Activated naive CD8-positive, alpha-beta T cell treated with anti-CD3 and anti-CD28 coated beads, Interleukin-2, amount 10 ng/mL, durations not matched to agents 7 days and 5 days (primary cell): ENCODE results near the gene ENTREP3. TPM values are rescaled to one million over a fixed set of nuclear protein-coding genes. Genes with fewer than 3 reads are reported as not detected.

Source experiments
- ATAC-seq: fragments of 150-1000 bp; cut with Tn5 transposase; one replicate; pipeline ENCODE4 v1.10.0; 2021; ENCODE audit warnings: low read depth, moderate library complexity
- POLR2A ChIA-PET: fragments of 350-600 bp; sonication (Branson Sonifier 250); formaldehyde crosslinking; loops from one replicate; lab custom pipeline; 2021; ENCODE audit warnings: antibody characterized with exemption; lab: Charles Lee
- DNase-seq: peaks from one replicate; pipeline ENCODE4 v3.0.0; 2021
- H3K27ac Mint-ChIP-seq: one replicate; pipeline ENCODE4 v1.8.0; 2022; ENCODE audit warnings: mild to moderate bottlenecking, mixed read lengths
- H3K27me3 Mint-ChIP-seq: one replicate; pipeline ENCODE4 v1.8.0; 2022; ENCODE audit warnings: mild to moderate bottlenecking, moderate library complexity, mixed read lengths
- H3K36me3 Mint-ChIP-seq: one replicate; pipeline ENCODE4 v1.8.0; 2021; ENCODE audit warnings: mild to moderate bottlenecking, mixed read lengths
- H3K4me1 Mint-ChIP-seq: one replicate; pipeline ENCODE4 v1.8.0; 2021; ENCODE audit warnings: mixed read lengths
- H3K4me3 Mint-ChIP-seq: one replicate; pipeline ENCODE4 v1.8.0; 2022; ENCODE audit warnings: mild to moderate bottlenecking, moderate library complexity, mixed read lengths
- H3K9me3 Mint-ChIP-seq: one replicate; pipeline ENCODE4 v1.8.0; 2021; ENCODE audit warnings: mixed read lengths
- total RNA-seq, 2 experiments: library from RNA; stranded (reverse); gene quantifications; one replicate each; pipeline ENCODE4 v1.2.3, GENCODE V29; 2021

The ENTREP3 gene, protein sequence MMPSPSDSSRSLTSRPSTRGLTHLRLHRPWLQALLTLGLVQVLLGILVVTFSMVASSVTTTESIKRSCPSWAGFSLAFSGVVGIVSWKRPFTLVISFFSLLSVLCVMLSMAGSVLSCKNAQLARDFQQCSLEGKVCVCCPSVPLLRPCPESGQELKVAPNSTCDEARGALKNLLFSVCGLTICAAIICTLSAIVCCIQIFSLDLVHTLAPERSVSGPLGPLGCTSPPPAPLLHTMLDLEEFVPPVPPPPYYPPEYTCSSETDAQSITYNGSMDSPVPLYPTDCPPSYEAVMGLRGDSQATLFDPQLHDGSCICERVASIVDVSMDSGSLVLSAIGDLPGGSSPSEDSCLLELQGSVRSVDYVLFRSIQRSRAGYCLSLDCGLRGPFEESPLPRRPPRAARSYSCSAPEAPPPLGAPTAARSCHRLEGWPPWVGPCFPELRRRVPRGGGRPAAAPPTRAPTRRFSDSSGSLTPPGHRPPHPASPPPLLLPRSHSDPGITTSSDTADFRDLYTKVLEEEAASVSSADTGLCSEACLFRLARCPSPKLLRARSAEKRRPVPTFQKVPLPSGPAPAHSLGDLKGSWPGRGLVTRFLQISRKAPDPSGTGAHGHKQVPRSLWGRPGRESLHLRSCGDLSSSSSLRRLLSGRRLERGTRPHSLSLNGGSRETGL
- 10 to 100 TPM; 26.0 to 29.4 TPM for total RNA-seq

DNA sequence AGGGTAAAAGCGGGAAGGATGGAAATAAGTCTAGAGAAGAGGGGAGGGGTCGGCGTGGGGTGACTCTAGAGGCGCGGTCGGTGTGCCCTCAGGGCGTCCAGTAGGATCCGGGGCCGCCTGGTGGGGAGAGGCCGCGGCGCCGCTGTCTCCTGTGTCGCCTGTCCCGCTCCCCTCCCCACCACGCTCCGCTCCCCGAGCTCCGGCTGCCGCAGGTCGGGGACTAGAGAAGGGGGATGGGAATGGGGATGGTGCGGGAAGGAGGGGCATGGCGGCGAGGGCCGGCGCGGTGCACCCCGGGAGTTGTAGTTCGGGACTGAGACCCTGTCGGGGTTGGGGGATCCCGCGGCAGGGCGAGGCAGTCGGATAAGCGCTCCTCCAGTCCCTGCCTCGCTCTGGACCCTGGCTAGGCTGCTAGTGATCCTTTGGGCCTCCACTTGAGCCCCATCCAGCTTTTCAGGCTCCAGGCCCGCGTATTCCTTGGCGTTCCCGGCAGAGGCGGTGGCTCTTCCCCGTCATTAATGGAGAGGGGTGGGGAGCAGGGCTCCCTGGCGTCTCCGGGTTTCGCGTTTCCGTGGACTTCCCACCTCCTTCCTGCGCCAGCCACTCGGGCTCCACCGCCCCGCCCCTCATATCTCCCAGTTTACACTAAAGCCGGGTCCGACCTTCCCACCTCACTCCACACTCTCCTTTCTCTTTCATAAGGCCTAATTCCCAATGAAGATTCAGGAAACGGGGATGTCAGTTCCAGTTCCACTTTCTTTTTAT is at the start of gene ENTREP3:
Gene ENTREP3 (minus strand): TSS at position 241 of the 765 bp plus-strand sequence. CDS start 606 bp downstream, outside the sequence.
- H3K4me3 Mint-ChIP-seq: peak within 1 kb of the TSS; percentile 80
- peak within 1 kb of the TSS; percentile 73 for H3K27ac Mint-ChIP-seq
- POLR2A ChIA-PET: interaction anchor here (0.6 to 1.5 kb wide), 7 partner anchors 8 to 68 kb away, joined by 3 to 8 read pairs (median 4); partner anchors contain the start of genes CLK2 and RUSC1
- H3K9me3 Mint-ChIP-seq: no peaks in the 10 kb centered on the region
- ATAC-seq: peak; percentile 60
- H3K27me3 Mint-ChIP-seq: no peaks in the 10 kb centered on the region
- H3K36me3 Mint-ChIP-seq: peaks cover 4% of the 10 kb centered on the region
- peaks cover 18% of the 10 kb centered on the region for H3K4me1 Mint-ChIP-seq
- DNase-seq: peak; percentile 81

DNA sequence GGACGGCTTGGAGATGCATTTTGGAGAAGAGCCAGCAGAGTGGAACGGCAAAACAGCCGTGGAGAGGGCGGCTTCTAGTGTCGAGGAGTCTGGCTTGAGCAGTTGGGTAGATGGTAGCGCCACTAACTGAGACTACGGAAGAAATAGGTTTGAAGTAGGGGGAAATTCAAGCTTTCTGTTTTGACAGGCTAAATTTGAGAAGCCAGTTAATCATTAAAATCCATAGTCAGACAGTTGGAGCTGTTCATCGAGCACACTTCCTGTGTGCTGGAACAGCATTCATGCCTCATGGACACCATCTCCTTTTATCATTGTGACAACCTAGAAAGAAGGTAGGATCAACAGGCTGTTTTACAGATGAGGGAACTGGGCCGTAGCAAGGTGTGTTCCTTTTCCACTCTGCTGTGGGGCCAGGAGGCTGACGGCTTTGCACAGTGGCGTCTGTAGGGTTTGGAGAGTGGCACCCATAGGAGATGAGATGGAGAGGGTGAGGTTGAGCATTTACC is 49.3 kb upstream of the ENTREP3 start:
- Mint-ChIP-seq H3K27ac (no peak overlapping the region), H3K27me3 (peaks cover 2% of the 10 kb centered on the region), H3K36me3 (no peaks in the 10 kb centered on the region), H3K4me3 (no peak overlapping the region), H3K4me1 (peaks cover 1% of the 10 kb centered on the region), H3K9me3 (no peaks in the 10 kb centered on the region)
- POLR2A ChIA-PET: no interaction called here
- DNase-seq (no peak), ATAC-seq (no peak)

DNA sequence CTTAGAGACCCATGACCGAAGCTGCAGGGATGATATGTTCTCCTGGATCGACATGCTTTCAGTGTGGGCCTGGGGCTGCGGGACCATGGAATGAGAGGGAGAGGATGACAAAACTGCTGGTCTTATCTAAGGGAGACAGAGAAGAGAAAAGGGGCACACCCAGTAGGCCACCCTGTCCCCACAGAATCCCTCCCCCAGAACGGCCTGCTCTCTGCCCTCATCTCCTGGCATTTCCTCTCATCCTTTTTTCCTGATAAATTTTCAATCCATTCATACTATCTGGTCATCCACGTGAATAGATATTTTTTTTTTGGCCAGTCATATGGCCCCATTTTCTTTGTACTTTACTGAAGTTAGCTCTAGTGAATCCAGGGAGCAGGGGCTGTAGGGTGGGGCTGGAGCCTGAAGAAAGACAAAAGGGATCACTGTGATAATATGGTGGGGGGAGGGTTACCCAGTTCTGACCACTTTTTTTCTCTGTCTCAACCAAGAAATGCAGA is 46.1 kb upstream of the ENTREP3 start, which contains the start of gene PKLR:
Gene PKLR (minus strand): TSS at position 97 of the 500 bp plus-strand sequence. CDS start 43 bp downstream, at position 54.
- peaks cover 4% of the 10 kb centered on the region for H3K4me1 Mint-ChIP-seq
- H3K27me3 Mint-ChIP-seq: peaks cover 12% of the 10 kb centered on the region
- ATAC-seq (no peak), DNase-seq (no peak)
- H3K9me3 Mint-ChIP-seq: no peaks in the 10 kb centered on the region
- H3K4me3 Mint-ChIP-seq: no peak within 1 kb of the TSS
- no peaks in the 10 kb centered on the region for H3K36me3 Mint-ChIP-seq
- POLR2A ChIA-PET: no interaction called here
- no peak within 1 kb of the TSS for H3K27ac Mint-ChIP-seq

- Mint-ChIP-seq H3K27ac (no peak overlapping the region), H3K4me3 (no peak overlapping the region), H3K27me3 (peaks cover 19% of the 10 kb centered on the region), H3K4me1 (peaks cover 3% of the 10 kb centered on the region), H3K9me3 (no peaks in the 10 kb centered on the region), H3K36me3 (no peaks in the 10 kb centered on the region)
- ATAC-seq: no peak
- POLR2A ChIA-PET: no interaction called here
- no peak for DNase-seq
Observed at GRCh38 chr1:155300553-155301329, 45.5 kb upstream of the ENTREP3 start.

- no peaks in the 10 kb centered on the region for H3K9me3 Mint-ChIP-seq
- H3K36me3 Mint-ChIP-seq: no peaks in the 10 kb centered on the region
- no peak overlapping the region for H3K27ac Mint-ChIP-seq
- H3K4me1 Mint-ChIP-seq: peaks cover 5% of the 10 kb centered on the region
- H3K4me3 Mint-ChIP-seq: no peak overlapping the region
- no peak for ATAC-seq
- peaks cover 22% of the 10 kb centered on the region for H3K27me3 Mint-ChIP-seq
- DNase-seq: no peak
- POLR2A ChIA-PET: no interaction called here
Observed at GRCh38 chr1:155300024-155300423, 44.7 kb upstream of the ENTREP3 start.

DNA sequence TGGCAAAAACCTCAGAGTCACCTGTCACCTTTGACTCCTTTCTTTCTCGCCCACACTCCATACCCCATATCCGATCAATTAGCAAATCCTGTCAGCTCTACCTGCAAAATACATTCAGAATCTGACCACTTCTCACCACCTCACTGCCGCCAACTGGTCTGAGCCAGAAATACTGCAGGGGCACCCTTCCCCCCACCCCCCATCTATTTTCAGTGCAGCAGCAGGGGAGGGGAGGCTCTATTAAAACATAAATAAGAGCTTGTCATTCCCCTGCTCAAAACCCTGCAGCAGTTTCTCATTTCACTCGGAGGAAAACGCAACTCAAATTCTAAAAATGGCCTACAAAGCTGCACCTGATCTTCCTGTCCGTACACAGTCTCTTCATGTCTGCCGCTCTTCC is 42.1 kb upstream of the ENTREP3 start:
- POLR2A ChIA-PET: interaction anchor here (0.5 kb wide), 1 partner anchor 429 kb away, joined by 4 read pairs; no protein-coding TSS in a partner anchor
- no peak for DNase-seq
- Mint-ChIP-seq H3K27me3 (peaks cover 46% of the 10 kb centered on the region), H3K4me3 (no peak overlapping the region), H3K27ac (no peak overlapping the region), H3K4me1 (peaks cover 12% of the 10 kb centered on the region), H3K9me3 (no peaks in the 10 kb centered on the region), H3K36me3 (peaks cover 2% of the 10 kb centered on the region)
- ATAC-seq: no peak

DNA sequence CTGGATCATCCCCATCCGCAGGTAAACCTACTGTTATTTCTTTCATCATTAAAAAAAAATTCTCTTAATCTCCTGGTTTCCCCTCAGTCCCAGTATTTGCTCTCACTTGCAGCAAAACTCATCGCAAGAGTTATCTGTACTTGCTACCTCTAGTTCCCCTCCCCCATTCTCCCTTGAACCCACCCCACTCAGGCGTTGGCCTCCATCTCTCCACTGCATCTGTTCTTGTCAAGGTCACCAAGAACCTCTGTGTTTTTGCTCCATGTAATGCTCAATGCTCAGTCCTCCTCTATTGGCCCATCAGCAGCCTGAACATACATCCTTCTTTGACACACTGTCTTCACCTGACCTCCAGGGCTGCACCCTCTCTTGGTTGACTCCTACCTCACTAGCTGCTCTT is 41.4 kb upstream of the ENTREP3 start:
- Mint-ChIP-seq H3K4me1 (peaks cover 12% of the 10 kb centered on the region), H3K4me3 (no peak overlapping the region), H3K27me3 (peaks cover 51% of the 10 kb centered on the region), H3K9me3 (no peaks in the 10 kb centered on the region), H3K27ac (no peak overlapping the region), H3K36me3 (peaks cover 2% of the 10 kb centered on the region)
- POLR2A ChIA-PET: no interaction called here
- no peak for ATAC-seq
- no peak for DNase-seq

GRCh38 chr1:155295942-155296267 is 40.6 kb upstream of the ENTREP3 start:
- peak overlapping the region; percentile 46 for H3K27ac Mint-ChIP-seq
- H3K4me1 Mint-ChIP-seq: peaks cover 12% of the 10 kb centered on the region
- H3K36me3 Mint-ChIP-seq: peaks cover 2% of the 10 kb centered on the region
- peaks cover 51% of the 10 kb centered on the region for H3K27me3 Mint-ChIP-seq
- no peaks in the 10 kb centered on the region for H3K9me3 Mint-ChIP-seq
- ATAC-seq (no peak), DNase-seq (no peak)
- H3K4me3 Mint-ChIP-seq: no peak overlapping the region
- POLR2A ChIA-PET: no interaction called here

DNA sequence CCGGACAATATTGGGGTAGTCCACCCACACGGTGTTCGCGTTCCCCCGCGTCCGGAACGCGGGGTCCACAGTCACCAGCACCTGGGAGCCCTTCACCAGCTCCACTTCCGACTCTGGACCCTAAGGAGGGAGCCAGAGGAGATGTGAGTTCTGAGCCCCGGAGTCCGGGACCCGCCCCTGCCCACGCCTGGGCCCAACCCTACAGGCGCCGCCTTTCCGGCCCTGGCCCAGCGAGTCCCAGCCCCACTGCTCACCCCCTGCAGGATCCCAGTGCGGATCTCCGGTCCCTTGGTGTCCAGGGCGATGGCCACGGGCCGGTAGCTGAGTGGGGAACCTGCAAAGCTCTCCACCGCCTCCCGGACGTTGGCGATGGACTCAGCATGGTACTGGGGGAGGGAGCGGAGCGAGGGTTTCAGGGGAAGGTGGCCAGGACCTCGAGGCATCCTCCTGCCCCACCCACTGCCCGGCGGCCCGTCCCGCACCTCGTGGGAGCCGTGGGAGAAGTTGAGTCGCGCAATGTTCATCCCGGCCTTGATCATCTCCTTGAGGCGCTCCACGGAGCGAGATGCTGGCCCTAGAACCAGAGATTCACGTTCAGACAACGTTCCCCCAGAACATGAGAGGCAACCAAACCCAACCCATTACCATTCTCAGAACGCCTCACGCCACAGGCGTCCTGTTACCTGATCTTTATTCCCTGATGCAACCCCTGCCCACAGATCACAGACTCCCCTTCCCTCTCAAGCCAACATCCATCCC is 40.1 kb upstream of the ENTREP3 start:
- H3K36me3 Mint-ChIP-seq: peaks cover 2% of the 10 kb centered on the region

DNA sequence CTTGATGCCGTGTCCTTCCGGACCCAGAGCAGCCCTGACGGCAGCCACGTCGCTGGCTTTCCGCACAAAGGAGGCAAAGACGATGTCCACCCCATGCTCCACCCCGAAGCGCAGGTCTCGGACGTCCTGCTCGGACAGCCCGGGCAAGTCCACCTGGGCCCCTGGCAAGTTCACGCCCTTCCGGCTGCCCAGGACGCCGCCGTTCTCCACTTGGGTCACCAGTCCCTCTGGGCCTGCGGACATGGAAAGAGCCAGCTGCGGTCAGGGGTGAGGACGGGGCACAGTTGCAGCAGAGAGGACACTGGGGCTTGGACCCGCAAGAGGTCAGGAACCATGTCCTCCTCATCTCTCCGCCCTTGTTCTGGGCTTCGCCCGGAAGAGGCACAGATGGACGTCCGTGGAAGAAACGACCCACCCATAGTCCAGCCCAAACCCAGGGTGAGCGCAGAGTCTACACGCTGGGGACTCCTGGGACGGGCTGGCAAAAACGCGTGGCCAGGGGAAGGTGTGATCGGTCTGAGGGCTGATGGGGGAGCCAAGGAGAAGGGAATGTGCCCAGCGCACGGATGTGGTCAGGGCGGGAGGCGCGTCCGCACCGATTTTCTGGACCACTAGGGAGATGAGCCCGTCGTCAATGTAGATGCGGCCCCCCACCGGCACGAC is 39.4 kb upstream of the ENTREP3 start:
- Mint-ChIP-seq H3K4me3 (peak overlapping the region; percentile 58), H3K27me3 (peaks cover 54% of the 10 kb centered on the region), H3K9me3 (no peaks in the 10 kb centered on the region), H3K27ac (no peak overlapping the region), H3K36me3 (peaks cover 2% of the 10 kb centered on the region), H3K4me1 (peaks cover 12% of the 10 kb centered on the region)
- DNase-seq: no peak
- no peak for ATAC-seq
- POLR2A ChIA-PET: no interaction called here

More for the DNA sequence above, 40.1 kb upstream of the ENTREP3 start:
- no peak overlapping the region for H3K4me3 Mint-ChIP-seq
- peaks cover 51% of the 10 kb centered on the region for H3K27me3 Mint-ChIP-seq
- peaks cover 12% of the 10 kb centered on the region for H3K4me1 Mint-ChIP-seq
- POLR2A ChIA-PET: no interaction called here
- DNase-seq (no peak), ATAC-seq (peak; percentile 48)
- peak overlapping the region; percentile 46 for H3K27ac Mint-ChIP-seq
- no peaks in the 10 kb centered on the region for H3K9me3 Mint-ChIP-seq

DNA sequence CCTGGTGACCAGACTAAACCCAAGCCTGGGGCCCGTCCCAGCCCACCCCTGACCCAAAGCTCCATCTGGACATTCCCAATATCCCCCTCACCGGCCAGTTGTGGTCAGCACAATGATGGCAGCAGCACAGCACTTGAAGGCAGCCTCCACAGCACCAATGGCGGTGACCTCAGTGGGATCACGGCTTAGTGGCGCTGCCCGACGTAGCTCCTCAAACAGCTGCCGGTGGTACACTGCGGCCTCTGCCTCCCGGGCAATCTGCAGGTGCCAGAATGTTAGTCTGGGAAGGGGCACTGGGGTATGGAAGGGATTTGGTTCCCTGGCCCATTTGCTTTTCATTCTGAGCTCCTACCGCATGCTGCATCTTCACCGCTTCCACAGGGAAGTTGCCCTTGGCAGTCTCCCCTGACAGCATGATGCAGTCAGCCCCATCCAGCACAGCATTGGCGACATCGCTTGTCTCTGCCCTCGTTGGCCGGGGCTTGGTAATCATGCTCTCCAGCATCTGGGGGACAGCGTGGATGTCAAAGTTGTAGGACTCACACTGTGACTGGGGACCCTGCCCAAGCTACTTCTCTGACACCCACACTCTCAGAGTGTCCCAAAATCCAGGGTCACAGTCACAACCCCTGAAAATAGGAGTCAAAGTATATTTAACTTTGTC is 37.9 kb upstream of the ENTREP3 start:
- H3K27ac Mint-ChIP-seq: no peak overlapping the region
- ATAC-seq: no peak

More for the DNA sequence above, 37.9 kb upstream of the ENTREP3 start:
- no peak for DNase-seq
- H3K9me3 Mint-ChIP-seq: no peaks in the 10 kb centered on the region
- POLR2A ChIA-PET: no interaction called here
- H3K27me3 Mint-ChIP-seq: peaks cover 52% of the 10 kb centered on the region
- H3K36me3 Mint-ChIP-seq: peaks cover 2% of the 10 kb centered on the region
- H3K4me3 Mint-ChIP-seq: no peak overlapping the region
- H3K4me1 Mint-ChIP-seq: peaks cover 12% of the 10 kb centered on the region
